PFSK-1 (cell line): Measurements from ENCODE around the gene RNF19B.

Source experiments
- POLR2AphosphoS5 ChIP-seq: IDR thresholded peaks from 2 replicates; pipeline ENCODE4 v1.6.1; 2012; ENCODE audit warnings: low read depth, mild to moderate bottlenecking, control low read depth, low read length, moderate library complexity
- REST ChIP-seq, 2 experiments: IDR thresholded peaks; 2 replicates each; pipeline versions ENCODE4 v1.6.1 to v1.8.0; 2011 to 2012; ENCODE audit warnings: low read depth in 2 of 2, low read length in 2 of 2, control low read depth in 1 of 2, inconsistent platforms in 1 of 2, mild to moderate bottlenecking in 1 of 2, moderate library complexity in 1 of 2; ENCODE audit not compliant: insufficient read depth in 1 of 2
- SIN3A ChIP-seq: IDR thresholded peaks from 2 replicates; pipeline ENCODE4 v1.6.1; 2012; ENCODE audit warnings: mild to moderate bottlenecking, low read length, moderate library complexity, borderline replicate concordance; ENCODE audit not compliant: insufficient read depth
- TAF1 ChIP-seq: IDR thresholded peaks from 2 replicates; pipeline ENCODE4 v1.6.1; 2012; ENCODE audit warnings: low read length, control low read depth, borderline replicate concordance; ENCODE audit not compliant: insufficient read depth

GRCh38 chr1:32947669-32948389 is 16.8 kb downstream of the RNF19B start:
- TF ChIP-seq TAF1: no peak
- no peak for TF ChIP-seq POLR2AphosphoS5
- no peak for TF ChIP-seq SIN3A
- TF ChIP-seq REST (IDR thresholded peaks at IDR 0.05; ENCODE audit: insufficient read depth in 1 of 2, low read depth in 2 of 2, low read length in 2 of 2): no peak
